BJ (cell line): ENCODE measurements around the gene SUGP2. TPM values are rescaled to one million over a fixed set of nuclear protein-coding genes. Genes with fewer than 3 reads are reported as not detected.

ENCODE experiments used
- CTCF ChIA-PET: fragments of 350-600 bp; formaldehyde crosslinking; extraction: SDS; loops from one replicate; lab custom pipeline; 2021; ENCODE audit warnings: antibody characterized with exemption, inconsistent platforms; lab: Yijun Ruan, JAX
- POLR2A ChIA-PET: fragments of 300-600 bp; sonication (Branson Sonifier 250); formaldehyde crosslinking; extraction: SDS; loops from one replicate; lab custom pipeline; 2021; ENCODE audit warnings: antibody characterized with exemption; lab: Charles Lee
- DNase-seq: peaks from one replicate; pipeline ENCODE4 v3.0.0-alpha.2; 2011; ENCODE audit warnings: low read depth
- H3K27me3 ChIP-seq: 2 replicates; pipeline ENCODE4 v1.6.0; 2011; ENCODE audit warnings: low read length; ENCODE audit not compliant: control insufficient read depth, insufficient read depth
- H3K36me3 ChIP-seq: 2 replicates; pipeline ENCODE4 v1.5.1; 2011; ENCODE audit warnings: low read length; ENCODE audit not compliant: control insufficient read depth, insufficient read depth
- H3K4me3 ChIP-seq: 2 replicates; pipeline ENCODE4 v1.5.1; 2011; ENCODE audit warnings: low read depth, mild to moderate bottlenecking, control low read depth, low read length
- polyA plus RNA-seq: library from polyadenylated mRNA; depleted of rRNA; stranded (reverse); fragments of >200 nt; gene quantifications from 2 replicates; pipeline ENCODE4 v1.2.3, GENCODE V29; 2011
- TF ChIP-seq, protein P1 (sequence below): IDR thresholded peaks from 2 replicates; pipeline ENCODE4 v1.5.1; 2011; ENCODE audit warnings: low read depth, mild to moderate bottlenecking, control low read depth, inconsistent platforms, low read length, moderate library complexity; ENCODE audit not compliant: insufficient read depth

Gene SUGP2
- polyA plus RNA-seq, 1 experiment, result 37.4 TPM

GRCh38 chr19:19067276-19068072, 34.2 kb upstream of the SUGP2 start:
- Histone ChIP-seq H3K4me3 (no peak overlapping the region), H3K27me3 (no peaks in the 10 kb centered on the region), H3K36me3 (no peaks in the 10 kb centered on the region; the same call in 1 of the 2 replicates)
- TF ChIP-seq, protein P1, sequence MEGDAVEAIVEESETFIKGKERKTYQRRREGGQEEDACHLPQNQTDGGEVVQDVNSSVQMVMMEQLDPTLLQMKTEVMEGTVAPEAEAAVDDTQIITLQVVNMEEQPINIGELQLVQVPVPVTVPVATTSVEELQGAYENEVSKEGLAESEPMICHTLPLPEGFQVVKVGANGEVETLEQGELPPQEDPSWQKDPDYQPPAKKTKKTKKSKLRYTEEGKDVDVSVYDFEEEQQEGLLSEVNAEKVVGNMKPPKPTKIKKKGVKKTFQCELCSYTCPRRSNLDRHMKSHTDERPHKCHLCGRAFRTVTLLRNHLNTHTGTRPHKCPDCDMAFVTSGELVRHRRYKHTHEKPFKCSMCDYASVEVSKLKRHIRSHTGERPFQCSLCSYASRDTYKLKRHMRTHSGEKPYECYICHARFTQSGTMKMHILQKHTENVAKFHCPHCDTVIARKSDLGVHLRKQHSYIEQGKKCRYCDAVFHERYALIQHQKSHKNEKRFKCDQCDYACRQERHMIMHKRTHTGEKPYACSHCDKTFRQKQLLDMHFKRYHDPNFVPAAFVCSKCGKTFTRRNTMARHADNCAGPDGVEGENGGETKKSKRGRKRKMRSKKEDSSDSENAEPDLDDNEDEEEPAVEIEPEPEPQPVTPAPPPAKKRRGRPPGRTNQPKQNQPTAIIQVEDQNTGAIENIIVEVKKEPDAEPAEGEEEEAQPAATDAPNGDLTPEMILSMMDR, result no peak
- ChIA-PET CTCF (interaction anchor here (0.6 to 1.6 kb wide), 2 partner anchors 49 to 275 kb away, joined by 3 read pairs; no protein-coding TSS in a partner anchor), POLR2A (no interaction called here)
- DNase-seq, result no peak

GRCh38 chr19:19064811-19065745, 31.8 kb upstream of the SUGP2 start:
- no peak for DNase-seq
- peaks cover 1% of the 10 kb centered on the region; the same call in 1 of the 2 replicates for H3K36me3 ChIP-seq
- no peaks in the 10 kb centered on the region for H3K27me3 ChIP-seq
- peak overlapping the region; percentile 88 for H3K4me3 ChIP-seq
- POLR2A ChIA-PET, result no interaction called here
- TF ChIP-seq, protein P1, result no peak
- CTCF ChIA-PET, result interaction anchor here (0.7 kb wide), 1 partner anchor 277 kb away, joined by 3 read pairs; no protein-coding TSS in a partner anchor

GRCh38 chr19:19064098-19064722, 30.9 kb upstream of the SUGP2 start:
- H3K36me3 ChIP-seq, result peaks cover 1% of the 10 kb centered on the region
- DNase-seq, result no peak
- peak overlapping the region; percentile 88 for H3K4me3 ChIP-seq
- H3K27me3 ChIP-seq, result no peaks in the 10 kb centered on the region
- TF ChIP-seq, protein P1, result peak; percentile 51
- POLR2A ChIA-PET, result no interaction called here
- CTCF ChIA-PET, result interaction anchor here (0.7 to 1.9 kb wide), 3 partner anchors 10 to 278 kb away, joined by 3 to 14 read pairs (median 3); no protein-coding TSS in a partner anchor

- Histone ChIP-seq H3K4me3 (peak within 1 kb of the TSS; percentile 88), H3K36me3 (peaks cover 1% of the 10 kb centered on the region), H3K27me3 (no peaks in the 10 kb centered on the region)
- TF ChIP-seq, protein P1, result no peak
- peak; percentile 99 for DNase-seq
- ChIA-PET POLR2A (interaction anchor here (0.7 kb wide), 1 partner anchor 1203 kb away, joined by 3 read pairs; no protein-coding TSS in a partner anchor), CTCF (interaction anchor here (0.6 to 2.1 kb wide), 6 partner anchors 9 to 583 kb away, joined by 3 to 14 read pairs (median 3); no protein-coding TSS in a partner anchor)
Observed at GRCh38 chr19:19063183-19064097, 30.1 kb upstream of the SUGP2 start, which contains the start of gene SLC25A42. SLC25A42 (plus strand) TSS chr19:19063994; CDS start chr19:19096125, 32,131 bp downstream.
